Measurements from ENCODE around the gene HSPA13. TPM values are rescaled to one million over a fixed set of nuclear protein-coding genes. Genes with fewer than 3 reads are reported as not detected.

HSPA13 gene
- total and polyA plus RNA-seq, 2 of the 8 experiments (the other 6 are each of a cell fraction or from before 2014, with no cell fraction given) = 7.8 to 36.9 TPM

DNA sequence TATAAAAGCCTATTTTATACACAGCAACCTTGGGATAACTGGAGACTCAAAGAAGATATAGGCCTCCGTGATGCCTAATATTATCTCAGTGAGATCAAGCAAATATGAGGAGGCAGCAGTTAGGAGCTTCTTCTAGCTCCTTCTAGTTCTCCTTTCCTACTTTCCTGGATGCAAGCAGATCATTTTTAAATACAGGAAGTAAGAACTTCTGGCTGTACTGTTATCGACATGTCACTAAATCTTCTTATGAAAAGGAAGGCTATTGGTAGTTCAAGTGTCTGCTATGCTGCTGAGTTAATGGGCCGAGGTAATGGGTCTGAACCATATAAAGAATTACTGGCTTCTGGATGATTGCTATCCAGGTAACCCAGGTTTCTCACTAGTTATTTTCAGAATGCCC is 15.9 kb downstream of the HSPA13 start:
- 92% methylated on average over 3 of the region's 3 CpGs; no CpG with 5 or more reads in 1 of the 2 experiments for WGBS, 2 experiments (ENCODE audit: extremely low coverage in 1 of 2, insufficient coverage in 1 of 2, insufficient read length in 1 of 2, insufficient replicate concordance in 2 of 2, low coverage in 1 of 2, low lambda C conversion rate in 2 of 2, missing lambda C conversion rate in 1 of 2)
- Histone ChIP-seq H2BK12ac (ENCODE audit: low read depth, low read length) (no peak overlapping the region), H4K91ac (replicated peaks; ENCODE audit: insufficient read length, low read length) (no peak overlapping the region), H3K4me2 (ENCODE audit: insufficient read depth in 1 of 2, low read depth in 2 of 2, low read length in 2 of 2) (no peak overlapping the region), H3K14ac (ENCODE audit: insufficient read length) (no peak overlapping the region), H3K36me3 (ENCODE audit: control insufficient read depth in 2 of 4, insufficient read depth in 4 of 4, low read length in 3 of 4) (peaks cover 0 to 1% (median 0%) of the 10 kb centered on the region in 4 experiments; a peak in 1 of 8 replicates), H2BK20ac (ENCODE audit: low read length) (no peak overlapping the region), H3K79me2 (ENCODE audit: control insufficient read depth in 1 of 2, insufficient read depth in 2 of 2, low read length in 2 of 2) (no peaks in the 10 kb centered on the region), H3K56ac (replicated peaks; ENCODE audit: insufficient read length, low read depth, low read length) (no peak overlapping the region), H3K9me3 (ENCODE audit: insufficient read depth in 2 of 2, low read depth in 1 of 2, low read length in 1 of 2) (no peaks in the 10 kb centered on the region), H3K27me3 (replicated peaks in 1 of 4; ENCODE audit: control insufficient read depth in 3 of 4, extremely low read depth in 1 of 4, insufficient read depth in 3 of 4, low read length in 3 of 4) (no peaks in the 10 kb centered on the region), H2BK15ac (ENCODE audit: low read length) (no peak overlapping the region), H2BK120ac (replicated peaks; ENCODE audit: low read depth, low read length) (no peak overlapping the region), H4K20me1 (replicated peaks in 1 of 2; ENCODE audit: control insufficient read depth in 1 of 2, insufficient read depth in 2 of 2, low read length in 2 of 2) (peaks cover 0 to 2% of the 10 kb centered on the region in 2 experiments), H3K79me1 (ENCODE audit: low read depth, low read length) (no peaks in the 10 kb centered on the region), H3K4ac (replicated peaks; ENCODE audit: insufficient read length, low read depth, low read length) (no peak overlapping the region), H3K18ac (ENCODE audit: extremely low read depth, low read length) (no peak overlapping the region), H3K4me3 (ENCODE audit: extremely low read depth in 1 of 4, insufficient read depth in 2 of 4, low read depth in 3 of 4, low read length in 4 of 4) (no peak overlapping the region), H4K5ac (ENCODE audit: insufficient read length, low read depth, low read length) (no peak overlapping the region), H3K9ac (replicated peaks in 1 of 4; ENCODE audit: extremely low read depth in 1 of 4, low read depth in 3 of 4, low read length in 3 of 4) (no peak overlapping the region), H3K4me1 (replicated peaks in 1 of 4; ENCODE audit: control insufficient read depth in 3 of 4, insufficient read depth in 4 of 4, low read length in 3 of 4) (no peaks in the 10 kb centered on the region), H2BK5ac (ENCODE audit: low read depth, low read length) (no peak overlapping the region), H3K23ac (ENCODE audit: insufficient read length) (no peak overlapping the region), H2AK5ac (ENCODE audit: low read depth, low read length) (no peak overlapping the region), H4K8ac (ENCODE audit: extremely low read depth, insufficient read depth, low read length) (no peak overlapping the region), H2AFZ (ENCODE audit: low read length) (no peak overlapping the region), H3K27ac (ENCODE audit: low read depth, low read length) (no peak overlapping the region), H3K23me2 (ENCODE audit: low read depth, low read length) (no peaks in the 10 kb centered on the region)
- FAIRE-seq (no peak), DNase-seq (ENCODE audit: low read depth in 1 of 2, low spot score in 2 of 2) (no peak)
- TF ChIP-seq CHD1 (IDR thresholded peaks at IDR 0.05; ENCODE audit: low read depth, low read length) (no peak), ZNF274 (IDR thresholded peaks at IDR 0.05; ENCODE audit: borderline replicate concordance, extremely low read depth, low read length) (no peak), BACH1 (IDR thresholded peaks at IDR 0.05; ENCODE audit: low read length) (no peak), TBP (IDR thresholded peaks at IDR 0.05; ENCODE audit: low read depth, low read length) (no peak), GABPA (IDR thresholded peaks at IDR 0.05; ENCODE audit: borderline replicate concordance, insufficient read depth, low read length) (no peak)
- CTCF ChIA-PET (ENCODE audit: partially characterized antibody) = interaction anchor here (0.6 to 1.2 kb wide), 2 partner anchors 11 to 128 kb away, joined by 3 to 4 read pairs; no protein-coding TSS in a partner anchor
- POLR2A ChIA-PET (ENCODE audit: partially characterized antibody) = no interaction called here

Data from H1 (cell line).